Measurements from ENCODE around the gene ANAPC5.
"Not testable (repeated sequence)": the region's sequence is repeated elsewhere in the genome, so short reads cannot be mapped to it uniquely, and the experiment has no call there.

The ANAPC5 gene, protein sequence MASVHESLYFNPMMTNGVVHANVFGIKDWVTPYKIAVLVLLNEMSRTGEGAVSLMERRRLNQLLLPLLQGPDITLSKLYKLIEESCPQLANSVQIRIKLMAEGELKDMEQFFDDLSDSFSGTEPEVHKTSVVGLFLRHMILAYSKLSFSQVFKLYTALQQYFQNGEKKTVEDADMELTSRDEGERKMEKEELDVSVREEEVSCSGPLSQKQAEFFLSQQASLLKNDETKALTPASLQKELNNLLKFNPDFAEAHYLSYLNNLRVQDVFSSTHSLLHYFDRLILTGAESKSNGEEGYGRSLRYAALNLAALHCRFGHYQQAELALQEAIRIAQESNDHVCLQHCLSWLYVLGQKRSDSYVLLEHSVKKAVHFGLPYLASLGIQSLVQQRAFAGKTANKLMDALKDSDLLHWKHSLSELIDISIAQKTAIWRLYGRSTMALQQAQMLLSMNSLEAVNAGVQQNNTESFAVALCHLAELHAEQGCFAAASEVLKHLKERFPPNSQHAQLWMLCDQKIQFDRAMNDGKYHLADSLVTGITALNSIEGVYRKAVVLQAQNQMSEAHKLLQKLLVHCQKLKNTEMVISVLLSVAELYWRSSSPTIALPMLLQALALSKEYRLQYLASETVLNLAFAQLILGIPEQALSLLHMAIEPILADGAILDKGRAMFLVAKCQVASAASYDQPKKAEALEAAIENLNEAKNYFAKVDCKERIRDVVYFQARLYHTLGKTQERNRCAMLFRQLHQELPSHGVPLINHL

DNA sequence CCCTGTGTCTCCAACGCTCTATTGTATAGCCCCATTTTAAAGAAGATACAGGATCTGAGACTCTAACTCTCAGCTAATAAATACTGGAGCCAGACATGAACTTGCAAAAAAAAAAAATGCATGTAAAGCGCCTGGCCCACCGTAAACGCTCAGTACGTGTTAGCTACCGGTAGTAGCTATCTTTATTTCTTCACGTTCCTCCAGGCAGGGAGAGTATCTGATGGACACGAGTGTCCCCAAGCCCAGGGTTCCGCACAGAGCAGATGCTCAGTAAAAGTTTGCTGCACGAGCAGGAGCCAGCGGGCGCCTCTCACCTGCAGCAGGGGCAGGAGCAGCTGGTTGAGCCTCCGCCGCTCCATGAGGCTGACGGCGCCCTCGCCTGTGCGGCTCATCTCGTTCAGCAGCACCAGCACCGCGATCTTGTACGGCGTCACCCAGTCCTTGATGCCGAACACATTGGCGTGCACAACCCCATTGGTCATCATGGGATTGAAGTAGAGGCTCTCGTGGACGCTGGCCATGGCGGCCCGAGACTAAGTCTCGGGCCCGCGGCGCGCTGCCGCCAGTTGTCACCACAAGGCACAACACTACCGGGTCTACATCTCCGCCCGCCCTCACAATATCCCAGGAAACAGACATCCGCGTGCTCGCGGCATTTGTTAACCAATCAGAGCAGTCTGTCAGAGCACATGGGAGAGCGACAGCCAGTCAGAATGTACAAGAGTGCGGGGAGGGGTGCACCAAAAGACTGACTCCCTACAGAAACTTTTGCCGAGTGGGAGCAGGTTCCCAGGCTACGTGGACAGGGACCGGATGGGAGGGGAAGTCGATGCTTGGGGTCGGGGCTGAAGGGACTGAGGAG is at the start of gene ANAPC5:
Gene ANAPC5, minus strand, starts transcription at position 592 of the 862 bp plus-strand sequence. Its CDS starts 71 bp downstream, at position 521.
- peak; percentile 97 for DNase-seq

DNA sequence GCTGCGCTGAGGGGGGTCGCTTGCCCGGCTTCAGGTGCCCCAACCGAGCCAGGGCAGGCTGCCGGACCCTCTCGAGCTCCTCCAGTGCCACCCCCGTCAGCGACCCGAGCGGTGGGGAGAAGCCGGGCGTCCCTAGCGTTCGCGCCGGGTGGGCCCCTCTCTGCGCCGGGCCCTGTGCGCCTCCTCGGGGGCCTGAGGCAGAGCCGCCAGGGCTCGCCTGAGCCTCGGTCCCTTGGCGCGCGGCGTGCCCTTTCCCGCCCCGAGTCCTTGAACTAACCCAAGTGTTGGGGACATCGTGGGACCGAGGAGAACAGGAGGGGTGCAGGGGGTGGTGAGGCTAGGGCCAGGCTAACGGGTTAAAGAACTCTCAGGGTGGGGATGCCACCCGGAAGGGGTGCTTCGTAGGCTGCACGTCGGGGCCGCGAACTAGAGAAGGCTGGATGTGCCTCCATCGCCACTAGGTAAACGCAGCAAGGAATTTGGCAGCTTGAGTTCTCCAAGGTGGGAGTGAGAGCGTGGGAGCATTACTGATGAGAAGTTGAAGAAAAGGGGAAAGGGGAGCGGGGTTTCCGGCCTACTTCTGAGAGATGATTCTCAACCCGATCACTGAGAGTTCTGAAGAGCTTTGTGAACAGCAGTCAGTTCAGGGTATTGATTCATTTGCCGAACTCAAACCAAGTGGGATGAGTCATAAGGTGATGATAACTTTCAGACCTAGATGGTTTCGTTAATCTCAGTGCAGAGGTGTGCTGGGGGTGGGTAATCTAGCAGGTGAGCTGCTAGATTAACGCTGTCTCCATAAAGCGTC is 48.3 kb upstream of the ANAPC5 start:
- DNase-seq, result no peak

DNA sequence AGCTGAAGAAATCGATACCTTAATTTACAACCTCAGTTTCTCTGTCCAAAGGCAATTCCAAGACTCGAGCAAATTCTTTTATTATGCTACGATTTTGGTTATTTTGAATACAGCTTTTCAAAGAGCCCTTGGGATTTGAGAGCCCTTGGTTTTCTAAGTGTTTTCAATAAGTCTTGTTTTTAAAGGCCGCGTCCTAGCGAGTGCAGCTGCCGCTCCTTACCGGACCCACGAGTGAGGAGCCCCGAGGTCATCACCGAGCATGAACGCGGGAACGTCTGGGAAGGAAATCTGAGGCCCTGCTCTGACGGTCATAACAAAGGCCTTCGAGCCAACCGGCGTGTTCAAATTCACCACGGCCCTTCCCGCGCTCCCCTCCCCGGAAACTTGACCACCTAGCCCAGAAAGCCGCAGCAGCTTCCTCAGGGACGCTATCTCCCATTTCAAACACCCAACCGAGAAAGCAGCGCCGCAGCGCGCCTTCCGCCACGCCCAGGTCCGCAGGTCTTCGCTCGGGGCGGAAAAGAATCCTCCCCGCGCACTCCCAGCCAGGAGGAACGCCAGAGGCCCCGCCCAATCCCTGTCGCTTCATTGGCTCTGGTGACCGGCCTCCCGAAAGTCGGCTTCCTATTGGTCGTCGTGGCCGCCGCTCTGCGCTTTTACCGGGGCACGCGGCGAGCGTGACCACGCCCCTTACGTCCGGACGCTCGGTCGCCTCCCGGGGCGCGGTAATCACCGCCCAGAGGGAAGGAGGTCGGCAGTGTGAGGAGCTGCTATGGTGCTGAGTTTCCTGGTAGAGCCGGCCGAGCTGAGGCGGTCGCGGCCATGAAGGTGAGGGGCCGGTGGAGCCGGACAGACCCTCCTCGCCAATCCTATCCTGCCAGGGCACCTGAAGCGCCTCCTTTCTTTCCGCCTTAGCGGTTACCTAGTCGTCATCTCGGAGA is 47.5 kb upstream of the ANAPC5 start, which contains the start of gene RNF34:
Gene RNF34, plus strand, starts transcription at position 728 of the 941 bp plus-strand sequence. Its CDS starts 95 bp downstream, at position 823.
- peak; percentile 87 for DNase-seq

DNA sequence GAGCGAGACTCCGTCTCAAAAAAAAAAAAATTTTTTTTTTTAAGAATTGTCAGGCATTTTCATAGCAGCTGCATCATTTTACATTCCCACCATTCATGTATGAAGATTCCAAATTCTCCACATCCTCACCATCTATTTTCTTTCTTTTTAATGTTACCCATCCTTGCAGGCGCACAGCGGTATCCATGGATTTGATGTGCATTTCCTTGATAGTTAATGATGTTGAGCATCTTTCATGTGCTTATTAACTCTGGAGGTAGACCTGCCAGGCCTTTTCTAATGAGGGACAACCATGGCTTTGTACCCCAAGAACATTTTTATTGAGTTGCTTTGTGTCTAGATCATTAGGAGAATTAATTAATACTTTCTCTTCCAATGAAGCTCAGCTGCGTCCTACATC is 46.1 kb upstream of the ANAPC5 start:
- DNase-seq, result no peak

DNA sequence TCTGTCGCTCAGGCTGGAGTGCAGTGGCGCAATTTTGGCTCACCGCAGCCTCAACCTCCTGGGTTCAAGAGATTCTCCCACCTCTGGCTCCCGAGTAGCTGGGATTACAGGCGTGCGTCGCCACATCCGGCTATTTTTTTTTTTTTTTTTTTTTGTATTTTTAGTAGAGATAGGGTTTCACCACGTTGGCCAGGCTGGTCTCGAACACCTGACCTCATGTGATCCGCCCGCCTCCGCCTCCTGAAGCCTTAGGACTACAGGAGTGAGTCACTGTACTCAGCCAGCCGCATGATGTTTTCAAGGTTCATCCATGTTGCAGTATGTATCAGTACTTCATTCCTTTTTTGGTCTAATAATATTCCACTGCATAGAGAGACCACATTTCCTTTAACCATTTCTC is 45.3 kb upstream of the ANAPC5 start:
- no peak for DNase-seq

DNA sequence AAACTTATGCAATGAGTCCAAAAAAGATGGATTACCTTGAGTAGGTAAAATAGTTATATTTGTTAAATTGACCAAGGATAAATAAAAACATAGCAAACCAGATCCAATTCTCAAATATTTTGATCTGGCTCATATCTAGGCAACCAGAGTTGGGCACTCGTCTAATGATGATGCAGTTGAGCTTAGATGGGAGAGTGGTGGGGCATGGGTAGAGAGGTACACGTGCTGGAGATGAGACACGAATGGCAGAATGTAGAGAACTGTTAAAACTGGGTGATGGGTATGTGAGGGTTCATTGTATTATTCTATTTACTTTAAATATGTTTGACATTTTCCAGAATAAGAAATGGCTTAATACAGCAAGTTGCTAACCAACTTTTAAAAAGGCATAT is 40.1 kb upstream of the ANAPC5 start:
- no peak for DNase-seq

DNA sequence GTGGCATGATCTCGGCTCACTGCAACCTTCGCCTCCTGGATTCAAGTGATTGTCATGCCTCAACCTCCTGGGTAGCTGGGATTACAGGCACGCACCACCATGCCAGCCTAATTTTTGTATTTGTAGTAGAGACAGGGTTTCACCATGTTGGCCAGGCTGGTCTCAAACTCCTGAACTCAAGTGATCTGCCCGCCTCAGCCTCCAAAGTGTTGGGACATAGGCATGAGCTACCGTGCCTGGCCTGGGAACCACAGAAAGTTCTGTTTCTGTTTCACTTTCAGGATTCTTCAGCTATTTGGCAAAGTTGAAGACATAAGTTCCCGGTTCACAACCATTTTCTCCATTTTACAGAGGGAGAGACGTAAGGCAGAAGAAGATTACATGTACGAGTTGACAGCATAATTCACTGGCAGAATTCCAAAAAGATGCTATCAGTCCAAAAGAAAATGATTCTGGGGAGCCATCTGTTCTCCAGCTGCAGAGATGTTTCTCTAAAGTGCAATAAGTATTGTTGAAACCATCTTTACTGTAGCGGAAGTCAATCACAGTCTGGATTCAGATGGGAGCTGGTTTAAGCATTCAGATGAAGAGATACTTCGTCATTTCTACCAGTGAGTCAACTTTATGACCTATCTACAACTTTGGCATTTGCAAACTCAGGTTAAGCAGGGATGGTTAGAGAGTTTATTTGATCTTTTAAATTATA is 39.6 kb upstream of the ANAPC5 start:
- DNase-seq, result peak; percentile 58

DNA sequence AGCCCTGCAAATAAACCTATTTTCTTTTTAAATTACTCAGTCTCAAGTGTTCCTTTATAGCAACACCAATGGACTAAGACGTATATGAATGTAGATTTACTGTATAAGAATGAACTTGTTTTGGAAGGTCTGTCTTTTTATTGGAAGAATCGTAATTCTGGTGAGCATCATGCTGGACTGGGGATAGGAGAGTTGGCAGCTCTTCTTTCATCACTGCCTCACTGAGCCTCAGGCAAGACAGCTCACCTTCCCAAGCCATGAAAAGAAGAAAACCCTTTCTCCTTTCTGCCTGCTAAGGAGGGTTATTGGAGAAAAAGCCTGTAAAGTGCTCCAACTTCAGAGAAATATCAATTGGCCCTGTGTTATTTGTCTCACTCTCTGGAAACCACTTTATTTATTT is 38.6 kb upstream of the ANAPC5 start:
- no peak for DNase-seq

DNA sequence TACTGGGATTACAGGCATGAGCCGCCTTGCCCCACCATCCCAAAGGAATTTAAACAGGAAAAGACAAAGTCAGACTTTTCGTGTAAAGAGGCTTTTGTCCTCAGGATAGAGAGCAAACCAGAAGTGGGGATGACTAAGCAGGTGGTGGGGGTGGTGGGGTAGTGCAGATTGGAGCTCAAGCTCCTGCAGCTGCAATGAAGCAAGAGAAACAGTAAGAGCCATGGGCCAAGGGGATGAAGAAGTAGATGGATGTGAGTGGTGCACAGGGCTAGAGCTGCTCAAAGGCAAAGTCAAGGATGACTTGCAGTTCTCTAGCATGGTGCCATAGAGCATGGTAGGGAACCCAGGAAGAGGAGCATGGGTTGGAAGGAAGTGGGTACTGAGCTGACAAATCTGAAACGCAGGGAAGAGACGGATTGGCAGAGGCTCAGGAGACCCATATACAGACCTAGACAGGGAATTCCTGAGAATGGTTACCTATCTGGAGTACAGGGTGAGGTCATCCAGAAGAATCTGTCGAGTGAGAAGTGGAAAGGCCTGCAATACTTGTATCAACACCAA is 36.3 kb upstream of the ANAPC5 start:
- no peak for DNase-seq

DNA sequence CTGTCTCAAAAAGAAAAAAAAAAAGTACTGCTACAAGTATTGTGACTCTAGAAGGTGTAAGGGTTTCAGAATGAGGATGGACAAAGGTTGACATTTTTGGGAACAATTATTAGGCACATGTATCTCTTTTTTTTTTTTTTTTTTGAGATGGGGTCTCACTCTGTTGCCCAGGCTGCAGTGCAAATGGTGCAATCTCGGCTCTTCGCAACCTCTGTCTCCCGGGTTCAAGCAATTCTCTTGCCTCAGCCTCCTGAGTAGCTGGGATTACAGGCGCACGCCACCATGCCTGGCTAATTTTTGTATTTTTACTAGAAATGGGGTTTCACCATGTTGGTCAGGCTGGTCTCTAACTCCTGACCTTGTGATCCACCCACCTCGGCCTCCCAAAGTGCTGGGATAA is 32.7 kb upstream of the ANAPC5 start:
- not testable (repeated sequence) for DNase-seq

DNA sequence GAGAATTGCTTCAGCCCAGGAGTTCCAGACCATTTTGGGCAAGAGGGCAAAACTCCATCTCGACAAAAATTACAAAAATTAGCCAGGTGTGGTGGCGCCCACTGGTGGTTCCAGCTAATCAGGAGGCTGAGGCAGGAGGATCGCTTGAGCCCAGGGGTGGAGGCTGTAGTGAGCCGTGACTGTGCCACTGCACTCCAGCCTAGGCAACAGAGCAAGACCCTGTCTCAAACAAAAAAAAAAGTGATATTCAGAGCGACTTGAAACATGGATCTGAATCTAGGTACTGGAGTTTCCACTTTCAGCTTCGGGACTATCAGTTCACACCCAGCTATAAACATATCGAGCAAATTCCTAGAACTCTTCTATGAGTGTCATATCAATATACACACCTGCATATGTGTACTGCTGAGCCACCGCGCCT is 31.4 kb upstream of the ANAPC5 start:
- DNase-seq, result no peak

DNA sequence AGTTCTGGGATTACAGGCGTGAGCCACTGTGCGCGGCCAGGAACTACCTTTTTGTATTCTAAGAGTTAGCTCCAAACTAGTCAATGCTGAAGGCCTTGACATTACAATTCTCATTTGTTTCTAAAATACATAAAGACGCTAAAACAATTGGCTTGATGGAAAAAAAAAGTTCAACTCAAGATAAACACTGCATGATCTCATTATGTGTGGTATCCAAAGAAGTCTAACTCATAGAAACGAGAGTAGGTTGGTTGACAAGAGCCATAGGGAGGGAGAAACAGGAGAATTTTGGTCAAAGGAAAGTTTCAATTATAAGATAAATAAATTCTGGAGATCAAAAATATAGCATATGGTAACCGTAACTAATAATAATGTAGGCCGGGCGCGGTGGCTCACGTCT is 27.7 kb upstream of the ANAPC5 start:
- DNase-seq, result no peak

DNA sequence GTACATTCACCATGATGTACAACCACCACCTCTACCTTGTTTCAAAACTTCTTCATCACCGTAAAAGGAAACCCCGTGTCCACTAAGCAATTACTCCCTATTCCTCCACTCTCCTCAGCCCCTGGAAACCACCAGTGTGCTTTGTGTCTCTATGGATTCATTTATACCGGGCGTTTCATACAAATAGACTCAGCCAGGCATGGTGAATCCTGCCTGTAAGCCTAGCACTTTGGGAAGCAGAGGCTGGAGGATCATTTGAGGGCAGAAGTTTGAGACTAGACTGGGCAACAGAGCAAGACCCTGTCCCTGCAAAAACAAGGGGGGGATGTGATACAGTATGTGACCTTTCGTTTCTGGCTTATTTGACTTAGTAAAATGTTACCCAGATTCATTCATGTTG is 26.5 kb upstream of the ANAPC5 start:
- no peak for DNase-seq

DNA sequence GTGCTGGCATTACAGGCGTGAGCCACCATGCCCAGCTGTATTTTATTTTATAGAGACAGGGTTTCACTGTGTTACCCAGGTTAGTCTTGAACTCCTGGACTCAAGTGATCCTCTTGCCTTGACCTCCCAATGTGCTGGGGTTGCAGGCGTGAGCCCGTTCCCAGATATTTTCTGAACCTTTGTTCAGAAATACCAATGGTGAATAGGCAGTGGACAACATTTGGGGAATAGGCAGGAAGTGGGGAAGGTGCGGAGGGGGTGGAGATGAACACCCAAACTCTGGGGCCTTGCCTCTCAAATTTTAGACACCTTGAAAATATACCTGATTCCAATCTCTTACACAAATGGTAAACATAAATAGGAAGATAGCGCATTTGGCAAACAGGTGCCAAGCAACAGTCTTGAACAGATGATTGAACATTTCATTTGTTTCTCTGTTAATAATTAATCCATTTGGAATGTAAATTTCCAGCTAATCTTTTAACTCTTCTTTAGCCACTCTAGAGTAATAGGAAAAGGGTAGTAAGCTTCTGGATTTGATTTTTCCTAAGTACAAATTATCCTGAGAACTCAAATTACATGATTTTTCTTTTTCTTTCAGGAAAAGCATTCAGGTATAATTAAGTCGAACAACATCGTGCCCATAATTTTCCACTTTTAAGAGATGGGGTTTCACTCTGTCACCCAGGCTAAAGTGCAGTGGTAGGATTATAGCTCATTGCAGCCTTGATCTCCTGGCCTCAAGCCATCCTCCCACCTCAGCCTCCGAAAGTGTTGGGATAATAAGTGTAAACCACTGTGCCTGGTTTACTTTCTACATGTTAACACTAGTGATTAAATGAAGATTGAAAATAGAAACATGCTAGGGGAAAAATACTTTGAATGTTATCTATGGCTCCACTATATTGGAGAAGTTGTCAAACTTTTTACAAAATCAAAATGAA is 24.8 kb upstream of the ANAPC5 start:
- no peak for DNase-seq

DNA sequence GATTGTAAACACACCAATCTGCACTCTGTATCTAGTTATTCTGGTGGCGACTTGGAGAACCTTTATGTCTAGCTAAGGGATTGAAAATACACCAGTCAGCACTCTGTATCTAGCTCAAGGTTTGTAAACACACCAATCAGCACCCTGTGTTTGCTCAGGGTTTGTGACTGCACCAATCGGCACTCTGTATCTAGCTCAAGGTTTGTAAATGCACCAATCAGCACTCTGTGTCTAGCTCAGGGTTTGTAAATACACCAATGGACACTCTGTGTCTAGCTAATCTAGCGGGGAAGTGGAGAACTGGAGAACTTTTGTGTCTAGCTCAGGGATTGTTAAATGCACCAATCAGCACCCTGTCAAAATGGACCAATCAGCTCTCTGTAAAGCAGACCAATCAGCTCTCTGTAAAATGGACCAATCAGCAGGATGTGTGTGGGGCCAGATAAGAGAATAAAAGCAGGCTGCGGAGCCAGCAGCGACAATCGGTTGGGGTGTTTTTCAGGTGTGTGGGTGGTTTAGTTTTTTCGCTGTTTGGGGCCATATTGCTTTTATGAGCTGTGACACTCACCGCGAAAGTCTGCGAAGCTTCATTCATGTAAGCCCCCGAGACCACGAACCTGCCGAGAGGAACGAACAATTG is 22.9 kb upstream of the ANAPC5 start:
- DNase-seq, result not testable (repeated sequence)

DNA sequence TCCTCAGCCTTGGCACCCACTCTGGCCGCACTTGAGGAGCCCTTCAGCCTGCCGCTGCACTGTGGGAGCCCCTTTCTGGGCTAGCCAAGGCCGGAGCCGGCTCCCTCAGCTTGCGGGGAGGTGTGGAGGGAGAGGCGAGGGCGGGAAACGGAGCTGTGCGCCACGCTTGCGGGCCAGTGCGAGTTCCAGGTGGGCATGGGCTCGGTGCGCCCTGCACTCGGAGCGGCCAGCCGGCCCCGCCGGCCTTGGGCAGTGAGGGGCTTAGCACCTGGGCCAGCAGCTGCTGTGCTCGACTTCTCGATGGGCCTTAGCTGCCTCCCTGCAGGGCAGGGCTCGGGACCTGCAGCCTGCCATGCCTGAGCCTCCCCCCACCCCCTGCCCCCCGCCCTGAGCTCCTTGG is 22.1 kb upstream of the ANAPC5 start:
- not testable (repeated sequence) for DNase-seq

DNA sequence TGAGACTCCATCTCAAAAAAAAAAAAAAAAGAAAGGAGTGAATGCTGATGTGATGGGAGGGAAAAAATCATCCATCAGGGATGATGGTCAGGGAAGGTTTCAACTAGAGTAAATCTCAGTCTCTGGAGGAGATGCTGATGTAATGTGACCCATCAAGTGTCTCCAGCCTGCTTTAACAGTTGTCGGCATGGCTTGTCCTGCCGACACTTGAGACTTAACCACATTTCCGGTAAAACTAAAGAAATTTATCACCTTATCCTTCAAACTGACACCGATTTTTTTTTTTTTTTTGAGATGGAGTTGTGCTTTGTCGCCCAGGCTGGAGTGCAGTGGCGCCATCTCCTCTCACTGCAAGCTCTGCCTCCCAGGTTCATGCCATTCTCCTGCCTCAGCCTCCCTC is 21.5 kb upstream of the ANAPC5 start:
- DNase-seq, result no peak

DNA sequence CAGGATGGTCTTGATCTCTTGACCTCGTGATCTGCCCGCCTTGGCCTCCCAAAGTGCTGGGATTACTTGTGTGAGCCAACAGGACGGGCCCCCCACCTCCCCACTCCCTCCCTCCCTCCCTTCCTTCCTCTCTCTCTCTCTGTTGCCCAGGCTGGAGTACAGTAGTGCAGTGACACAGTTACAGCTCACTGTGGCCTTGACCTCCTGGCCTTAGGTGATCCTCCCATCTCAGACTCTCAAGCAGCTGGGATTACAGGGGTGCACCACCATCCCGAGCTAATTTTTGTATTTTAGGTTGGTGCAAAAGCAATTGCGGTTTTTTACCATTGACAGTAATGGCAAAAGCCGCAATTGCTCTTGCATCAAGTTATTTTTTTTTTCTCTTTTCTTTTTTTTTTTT is 19.2 kb upstream of the ANAPC5 start:
- no peak for DNase-seq
